DOHH2 (cell line): Measurements from ENCODE around the gene GLDN.

Experiments used
- H3F3A ChIP-seq: fragments of 200-600 bp; sonication (generic), shearing (Covaris generic); 2 replicates; pipeline ENCODE4 v1.6.0; 2016; ENCODE audit warnings: antibody characterized with exemption, mild to moderate bottlenecking; ENCODE audit not compliant: control insufficient read depth, insufficient read depth
- H3K27ac ChIP-seq: fragments of 200-600 bp; sonication (generic); 2 replicates; pipeline ENCODE4 v1.5.1; 2014; ENCODE audit warnings: low read depth, mild to moderate bottlenecking, low read length, moderate library complexity
- H3K27me3 ChIP-seq: fragments of 200-600 bp; sonication (generic); 2 replicates; pipeline ENCODE4 v1.6.1; 2014; ENCODE audit warnings: mild to moderate bottlenecking, low read length, mixed read lengths; ENCODE audit not compliant: control insufficient read depth
- H3K36me3 ChIP-seq: fragments of 200-600 bp; sonication (generic); 2 replicates; pipeline ENCODE4 v1.6.1; 2014; ENCODE audit warnings: mild to moderate bottlenecking, low read length, moderate library complexity, mixed read lengths; ENCODE audit not compliant: control insufficient read depth
- H3K4me1 ChIP-seq: fragments of 200-600 bp; sonication (generic); 2 replicates; pipeline ENCODE4 v1.6.1; 2014; ENCODE audit warnings: mild to moderate bottlenecking, low read length, mixed read lengths; ENCODE audit not compliant: control insufficient read depth
- H3K4me2 ChIP-seq: fragments of 200-600 bp; sonication (generic); 2 replicates; pipeline ENCODE4 v1.6.0; 2014; ENCODE audit warnings: mild to moderate bottlenecking, low read length, moderate library complexity
- H3K4me3 ChIP-seq: fragments of 200-600 bp; sonication (generic); 2 replicates; pipeline ENCODE4 v1.5.1; 2014; ENCODE audit warnings: mild to moderate bottlenecking, low read length, mixed read lengths
- H3K79me2 ChIP-seq: fragments of 200-600 bp; sonication (generic); 2 replicates; pipeline ENCODE4 v1.6.1; 2014; ENCODE audit warnings: mild to moderate bottlenecking, low read length, mixed read lengths; ENCODE audit not compliant: control insufficient read depth
- H3K9me2 ChIP-seq: fragments of 200-600 bp; sonication (generic); replicated peaks from 2 replicates; pipeline ENCODE4 v1.6.1; 2014; ENCODE audit warnings: mild to moderate bottlenecking, low read length, mixed read lengths; ENCODE audit not compliant: control insufficient read depth
- H3K9me3 ChIP-seq: fragments of 200-600 bp; sonication (generic); 2 replicates; pipeline ENCODE4 v1.6.1; 2014; ENCODE audit warnings: antibody characterized with exemption, low read length, mixed read lengths; ENCODE audit not compliant: control insufficient read depth, insufficient read depth
- H4K20me1 ChIP-seq: fragments of 200-600 bp; sonication (generic); 2 replicates; pipeline ENCODE4 v1.6.0; 2014; ENCODE audit warnings: low read depth, mild to moderate bottlenecking, antibody characterized with exemption, low read length, moderate library complexity; ENCODE audit not compliant: control insufficient read depth, insufficient read depth
- EZH2phosphoT487 ChIP-seq: fragments of 200-600 bp; sonication (generic); IDR thresholded peaks from 2 replicates; pipeline ENCODE4 v1.6.1; 2017; ENCODE audit warnings: borderline replicate concordance, mild to moderate bottlenecking, antibody characterized with exemption, low read length, moderate library complexity, mixed read lengths
- TF ChIP-seq, protein P1 (sequence below): fragments of 200-600 bp; sonication (generic); IDR thresholded peaks from one replicate; pipeline ENCODE4 v1.5.1; 2014; ENCODE audit warnings: antibody characterized with exemption, mild to moderate bottlenecking, low read depth, low read length; ENCODE audit not compliant: poor library complexity, severe bottlenecking

GLDN gene

DNA sequence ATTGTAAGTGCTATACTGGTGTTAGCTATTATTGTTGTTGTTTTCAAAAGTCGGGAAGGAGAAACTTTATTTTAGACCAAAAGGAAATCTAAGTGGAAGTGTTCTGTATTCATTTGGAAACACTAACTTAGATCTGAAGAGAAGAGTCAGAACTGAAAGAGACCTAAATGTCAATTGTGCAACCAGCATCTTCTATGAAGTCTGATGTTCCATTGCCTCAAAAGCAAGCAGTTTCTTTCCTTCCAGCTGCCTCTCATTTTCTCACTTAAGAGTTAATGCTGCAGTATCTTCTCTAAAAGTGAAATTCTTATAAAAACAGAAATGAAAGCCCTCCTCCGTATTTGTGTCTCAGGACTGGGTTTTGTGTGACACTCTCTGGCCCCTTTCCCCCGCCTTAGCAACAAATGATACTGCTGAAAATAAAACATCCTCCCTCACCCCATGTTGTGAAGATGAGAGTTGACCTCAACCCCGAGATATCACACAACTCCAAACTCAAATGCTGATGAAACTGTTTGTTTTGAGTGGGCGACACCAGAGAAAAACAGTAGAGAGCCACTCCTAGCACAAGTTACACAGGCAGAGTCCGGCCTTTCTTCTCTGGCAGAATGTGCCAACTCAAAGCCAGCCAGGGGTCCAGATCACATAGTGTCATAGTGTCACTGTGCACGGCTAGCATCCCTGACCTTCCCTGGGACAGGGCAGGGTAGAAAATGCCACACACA, 48.9 kb downstream of the GLDN start:
- H3K27ac ChIP-seq: no peak overlapping the region
- no peak overlapping the region for H3K4me3 ChIP-seq
- no peaks in the 10 kb centered on the region for H3F3A ChIP-seq
- H3K27me3 ChIP-seq: no peaks in the 10 kb centered on the region; the same call in 1 of the 2 replicates
- H3K36me3 ChIP-seq: no peaks in the 10 kb centered on the region
- H3K4me2 ChIP-seq: no peak overlapping the region
- H3K9me2 ChIP-seq: no peaks in the 10 kb centered on the region
- TF ChIP-seq EZH2phosphoT487: no peak
- TF ChIP-seq, protein P1, sequence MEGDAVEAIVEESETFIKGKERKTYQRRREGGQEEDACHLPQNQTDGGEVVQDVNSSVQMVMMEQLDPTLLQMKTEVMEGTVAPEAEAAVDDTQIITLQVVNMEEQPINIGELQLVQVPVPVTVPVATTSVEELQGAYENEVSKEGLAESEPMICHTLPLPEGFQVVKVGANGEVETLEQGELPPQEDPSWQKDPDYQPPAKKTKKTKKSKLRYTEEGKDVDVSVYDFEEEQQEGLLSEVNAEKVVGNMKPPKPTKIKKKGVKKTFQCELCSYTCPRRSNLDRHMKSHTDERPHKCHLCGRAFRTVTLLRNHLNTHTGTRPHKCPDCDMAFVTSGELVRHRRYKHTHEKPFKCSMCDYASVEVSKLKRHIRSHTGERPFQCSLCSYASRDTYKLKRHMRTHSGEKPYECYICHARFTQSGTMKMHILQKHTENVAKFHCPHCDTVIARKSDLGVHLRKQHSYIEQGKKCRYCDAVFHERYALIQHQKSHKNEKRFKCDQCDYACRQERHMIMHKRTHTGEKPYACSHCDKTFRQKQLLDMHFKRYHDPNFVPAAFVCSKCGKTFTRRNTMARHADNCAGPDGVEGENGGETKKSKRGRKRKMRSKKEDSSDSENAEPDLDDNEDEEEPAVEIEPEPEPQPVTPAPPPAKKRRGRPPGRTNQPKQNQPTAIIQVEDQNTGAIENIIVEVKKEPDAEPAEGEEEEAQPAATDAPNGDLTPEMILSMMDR: no peak
- H3K4me1 ChIP-seq: no peaks in the 10 kb centered on the region
- no peaks in the 10 kb centered on the region for H3K79me2 ChIP-seq
- no peaks in the 10 kb centered on the region for H4K20me1 ChIP-seq
- H3K9me3 ChIP-seq: no peaks in the 10 kb centered on the region

DNA sequence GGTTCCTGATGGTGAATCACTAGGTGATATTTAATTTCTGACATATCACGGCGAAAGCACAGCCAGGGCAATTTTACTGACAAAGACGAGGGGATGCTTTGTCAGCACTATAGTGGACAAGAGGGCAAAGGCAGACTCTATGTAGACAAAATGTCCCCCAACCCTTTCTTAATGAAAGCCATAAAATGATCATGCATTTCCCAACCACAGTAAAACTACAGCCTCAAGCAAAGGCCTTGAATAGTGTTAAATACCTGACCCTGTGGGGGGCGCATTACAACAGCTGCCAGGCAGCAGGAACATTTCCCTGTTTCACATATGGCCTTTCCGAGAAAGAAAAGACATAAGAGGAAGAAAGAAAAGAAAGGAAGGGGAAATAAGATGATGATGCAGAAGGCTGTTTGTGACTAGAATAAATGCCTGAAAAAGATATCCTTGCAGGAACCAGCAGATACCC, 49.5 kb downstream of the GLDN start:
- Histone ChIP-seq H3K4me2 (no peak overlapping the region), H3K27ac (no peak overlapping the region), H3F3A (no peaks in the 10 kb centered on the region), H3K9me2 (no peaks in the 10 kb centered on the region), H3K9me3 (no peaks in the 10 kb centered on the region), H3K4me3 (no peak overlapping the region), H3K79me2 (no peaks in the 10 kb centered on the region), H3K27me3 (no peaks in the 10 kb centered on the region; the same call in 1 of the 2 replicates), H3K36me3 (no peaks in the 10 kb centered on the region), H4K20me1 (no peaks in the 10 kb centered on the region), H3K4me1 (no peaks in the 10 kb centered on the region)
- TF ChIP-seq, protein P1: no peak
- TF ChIP-seq EZH2phosphoT487: no peak

DNA sequence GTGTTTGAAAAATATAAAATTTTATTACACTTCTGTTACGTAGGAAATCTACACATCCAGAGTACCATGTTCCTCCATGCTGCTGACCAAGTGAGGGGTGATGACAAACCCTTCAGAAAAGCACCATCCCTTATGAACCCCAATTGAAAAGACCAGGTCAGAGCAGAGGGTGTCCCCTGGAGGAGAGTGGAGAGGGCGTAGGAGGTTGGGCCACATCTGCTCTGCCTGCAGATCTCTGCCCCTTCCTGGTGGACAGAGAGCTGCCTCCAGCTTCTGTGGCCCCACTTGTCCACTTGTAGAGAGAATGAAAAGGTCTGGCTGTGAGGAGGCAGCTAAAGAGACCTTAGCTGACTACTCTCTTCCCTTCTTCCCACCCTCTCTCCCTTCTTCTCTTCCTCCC, 55.5 kb downstream of the GLDN start:
- Histone ChIP-seq H3F3A (no peaks in the 10 kb centered on the region), H3K27me3 (peaks cover 22% of the 10 kb centered on the region), H3K36me3 (no peaks in the 10 kb centered on the region), H3K4me2 (no peak overlapping the region), H3K79me2 (no peaks in the 10 kb centered on the region), H3K4me3 (no peak overlapping the region), H3K4me1 (no peaks in the 10 kb centered on the region), H3K9me2 (no peaks in the 10 kb centered on the region), H4K20me1 (no peaks in the 10 kb centered on the region), H3K9me3 (no peaks in the 10 kb centered on the region), H3K27ac (no peak overlapping the region)
- TF ChIP-seq, protein P1: no peak
- TF ChIP-seq EZH2phosphoT487: no peak
